RWPE2 (cell line): ENCODE data around the gene KLHL33.

ENCODE experiments used
- ATAC-seq: fragments of 200-7000 bp; cut with Tn5 transposase; 3 replicates; pipeline ENCODE4 v1.9.1; 2021; ENCODE audit warnings: low read depth
- DNase-seq: peaks from one replicate; pipeline ENCODE4 v3.0.0-alpha.2; 2020; ENCODE audit warnings: low spot score
- H3K27ac ChIP-seq: fragments of 450-650 bp; 2 replicates; pipeline ENCODE4 v1.5.1; 2017; ENCODE audit warnings: mild to moderate bottlenecking; ENCODE audit not compliant: poor library complexity, severe bottlenecking
- H3K27me3 ChIP-seq: fragments of 250-450 bp; sonication (Bioruptor Pico); 2 replicates; pipeline ENCODE4 v1.5.1; 2021; ENCODE audit warnings: mild to moderate bottlenecking, moderate library complexity; ENCODE audit not compliant: insufficient read depth, poor library complexity, severe bottlenecking
- H3K36me3 ChIP-seq: fragments of 250-450 bp; sonication (Bioruptor Pico); 2 replicates; pipeline ENCODE4 v1.5.1; 2020; ENCODE audit warnings: low read depth, mild to moderate bottlenecking, moderate library complexity
- H3K4me1 ChIP-seq: fragments of 250-450 bp; sonication (Bioruptor Pico); 2 replicates; pipeline ENCODE4 v1.5.1; 2021; ENCODE audit warnings: mild to moderate bottlenecking, moderate library complexity; ENCODE audit not compliant: insufficient read depth, poor library complexity, severe bottlenecking
- H3K4me3 ChIP-seq: fragments of 250-450 bp; sonication (Bioruptor Pico); 2 replicates; pipeline ENCODE4 v1.5.1; 2021; ENCODE audit warnings: mild to moderate bottlenecking, moderate library complexity; ENCODE audit not compliant: severe bottlenecking
- H3K9me3 ChIP-seq: fragments of 250-450 bp; sonication (Bioruptor Pico); 2 replicates; pipeline ENCODE4 v1.5.1; 2021; ENCODE audit warnings: mild to moderate bottlenecking, moderate library complexity; ENCODE audit not compliant: severe bottlenecking
- TF ChIP-seq, protein P1 (sequence below): fragments of 450-650 bp; IDR thresholded peaks from one replicate; pipeline ENCODE4 v1.5.1; 2017; ENCODE audit warnings: mild to moderate bottlenecking, moderate library complexity; ENCODE audit not compliant: poor library complexity, severe bottlenecking

Gene KLHL33, protein sequence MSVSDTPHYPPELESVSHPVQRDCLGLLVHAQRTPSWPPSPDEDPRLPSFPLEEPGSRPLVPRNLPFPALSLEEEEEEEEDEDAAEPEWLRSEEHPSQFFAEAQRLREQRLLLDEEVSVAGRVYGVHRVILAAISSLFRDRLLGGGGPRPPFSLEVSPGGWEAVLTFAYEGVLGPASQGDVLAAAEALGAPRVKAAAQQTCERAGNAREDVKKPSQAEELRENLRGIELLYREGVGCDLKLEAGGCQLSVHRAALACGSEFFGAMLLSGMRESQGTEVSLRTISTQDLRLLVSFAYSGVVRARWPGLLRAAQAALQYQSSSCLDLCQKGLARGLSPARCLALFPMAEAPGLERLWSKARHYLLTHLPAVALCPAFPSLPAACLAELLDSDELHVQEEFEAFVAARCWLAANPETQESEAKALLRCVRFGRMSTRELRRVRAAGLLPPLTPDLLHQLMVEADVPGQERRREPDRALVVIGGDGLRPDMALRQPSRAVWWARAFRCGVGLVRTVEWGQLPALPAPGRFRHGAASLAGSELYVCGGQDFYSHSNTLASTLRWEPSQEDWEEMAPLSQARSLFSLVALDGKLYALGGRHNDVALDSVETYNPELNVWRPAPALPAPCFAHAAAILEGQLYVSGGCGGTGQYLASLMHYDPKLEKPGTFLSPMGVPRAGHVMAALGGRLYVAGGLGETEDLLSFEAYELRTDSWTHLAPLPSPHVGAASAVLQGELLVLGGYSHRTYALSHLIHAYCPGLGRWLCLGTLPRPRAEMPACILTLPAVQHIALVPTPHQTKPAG

DNA sequence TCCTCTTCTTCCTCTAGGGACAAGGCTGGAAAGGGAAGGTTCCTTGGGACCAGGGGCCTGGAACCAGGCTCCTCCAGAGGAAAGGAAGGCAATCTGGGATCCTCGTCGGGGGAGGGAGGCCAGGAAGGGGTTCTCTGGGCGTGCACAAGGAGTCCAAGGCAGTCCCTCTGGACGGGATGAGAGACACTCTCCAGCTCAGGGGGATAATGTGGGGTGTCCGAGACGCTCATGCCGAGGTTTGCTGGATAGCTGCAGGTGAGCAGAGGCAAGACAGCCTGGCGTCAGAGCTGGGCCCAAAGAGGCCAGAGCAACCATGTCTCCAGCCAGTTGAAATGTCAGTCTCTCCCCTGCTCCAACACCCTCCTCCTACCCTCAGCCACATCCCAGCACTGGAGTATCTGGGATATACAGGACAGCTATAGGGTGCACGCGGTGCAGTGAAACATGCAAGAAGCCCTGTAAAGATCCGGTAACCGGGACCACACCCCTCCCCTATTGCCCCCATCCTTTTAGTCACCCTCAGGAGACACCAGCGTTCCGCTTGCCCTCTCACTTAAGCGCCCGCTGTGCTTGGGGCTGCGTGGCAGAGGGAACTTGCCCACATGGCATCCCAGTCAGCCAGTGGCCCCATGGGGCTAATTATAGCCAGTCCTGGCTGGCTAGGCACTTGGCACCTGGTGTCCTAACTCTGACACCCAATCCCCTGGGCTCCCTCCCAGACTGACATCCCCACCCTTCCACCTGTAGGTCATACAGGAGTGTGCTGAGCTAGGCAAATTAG lies at the start of gene KLHL33:
TSS of gene KLHL33 (minus strand) at position 585 of the 781 bp plus-strand sequence. CDS start at position 230, 355 bp downstream.
- no peaks in the 10 kb centered on the region for H3K27me3 ChIP-seq
- no peak within 1 kb of the TSS for H3K27ac ChIP-seq
- TF ChIP-seq, protein P1, sequence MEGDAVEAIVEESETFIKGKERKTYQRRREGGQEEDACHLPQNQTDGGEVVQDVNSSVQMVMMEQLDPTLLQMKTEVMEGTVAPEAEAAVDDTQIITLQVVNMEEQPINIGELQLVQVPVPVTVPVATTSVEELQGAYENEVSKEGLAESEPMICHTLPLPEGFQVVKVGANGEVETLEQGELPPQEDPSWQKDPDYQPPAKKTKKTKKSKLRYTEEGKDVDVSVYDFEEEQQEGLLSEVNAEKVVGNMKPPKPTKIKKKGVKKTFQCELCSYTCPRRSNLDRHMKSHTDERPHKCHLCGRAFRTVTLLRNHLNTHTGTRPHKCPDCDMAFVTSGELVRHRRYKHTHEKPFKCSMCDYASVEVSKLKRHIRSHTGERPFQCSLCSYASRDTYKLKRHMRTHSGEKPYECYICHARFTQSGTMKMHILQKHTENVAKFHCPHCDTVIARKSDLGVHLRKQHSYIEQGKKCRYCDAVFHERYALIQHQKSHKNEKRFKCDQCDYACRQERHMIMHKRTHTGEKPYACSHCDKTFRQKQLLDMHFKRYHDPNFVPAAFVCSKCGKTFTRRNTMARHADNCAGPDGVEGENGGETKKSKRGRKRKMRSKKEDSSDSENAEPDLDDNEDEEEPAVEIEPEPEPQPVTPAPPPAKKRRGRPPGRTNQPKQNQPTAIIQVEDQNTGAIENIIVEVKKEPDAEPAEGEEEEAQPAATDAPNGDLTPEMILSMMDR, result no peak
- no peaks in the 10 kb centered on the region for H3K9me3 ChIP-seq
- ATAC-seq (no peak), DNase-seq (no peak)
- no peaks in the 10 kb centered on the region for H3K36me3 ChIP-seq
- no peak within 1 kb of the TSS for H3K4me3 ChIP-seq
- peaks cover 7% of the 10 kb centered on the region for H3K4me1 ChIP-seq

DNA sequence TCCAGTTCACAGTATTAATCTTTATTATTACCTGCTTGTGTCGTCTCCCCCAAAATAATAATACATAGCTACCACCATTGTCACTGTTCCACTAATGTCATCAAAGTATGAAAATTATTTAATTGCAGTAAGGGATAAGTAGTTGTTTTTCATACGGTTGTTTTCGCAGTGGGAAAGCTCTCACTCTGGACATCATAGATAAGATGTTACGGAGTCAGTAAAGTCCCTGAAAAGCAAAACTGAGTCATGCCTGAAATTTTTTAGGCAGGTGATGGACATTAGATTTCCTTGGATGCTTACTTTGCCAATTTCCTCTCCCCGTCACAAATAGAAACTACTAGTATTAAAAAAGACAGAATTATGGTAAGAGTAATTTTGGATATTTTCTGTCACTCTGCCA lies 46.4 kb upstream of the KLHL33 start:
- no peak for ATAC-seq
- Histone ChIP-seq H3K4me1 (no peaks in the 10 kb centered on the region), H3K27me3 (no peaks in the 10 kb centered on the region), H3K36me3 (peaks cover 14% of the 10 kb centered on the region), H3K27ac (no peak overlapping the region), H3K4me3 (no peak overlapping the region), H3K9me3 (no peaks in the 10 kb centered on the region)
- DNase-seq, result no peak
- TF ChIP-seq, protein P1, result no peak

DNA sequence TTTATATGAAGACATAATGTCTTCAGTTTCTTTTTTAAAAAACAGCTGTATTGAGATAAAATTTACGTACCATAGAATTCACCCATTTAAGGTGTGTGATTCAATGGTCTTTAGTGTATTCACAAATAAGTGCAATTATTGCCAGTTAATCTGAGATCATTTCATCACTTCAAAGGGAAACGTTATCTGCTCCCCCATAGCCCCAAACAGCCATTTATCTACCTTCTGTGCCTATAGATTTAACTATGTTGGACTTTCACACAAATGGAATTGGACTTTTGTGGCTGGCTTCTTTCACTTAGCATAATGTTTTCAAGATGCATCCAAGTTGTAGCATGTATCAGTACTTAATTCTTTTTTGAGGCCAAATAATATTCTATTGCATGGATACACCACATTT lies 42.9 kb upstream of the KLHL33 start:
- TF ChIP-seq, protein P1, result no peak
- no peak for ATAC-seq
- peaks cover 49% of the 10 kb centered on the region for H3K36me3 ChIP-seq
- no peaks in the 10 kb centered on the region for H3K4me1 ChIP-seq
- no peaks in the 10 kb centered on the region for H3K27me3 ChIP-seq
- H3K4me3 ChIP-seq, result no peak overlapping the region
- no peak for DNase-seq
- no peaks in the 10 kb centered on the region for H3K9me3 ChIP-seq
- H3K27ac ChIP-seq, result no peak overlapping the region

DNA sequence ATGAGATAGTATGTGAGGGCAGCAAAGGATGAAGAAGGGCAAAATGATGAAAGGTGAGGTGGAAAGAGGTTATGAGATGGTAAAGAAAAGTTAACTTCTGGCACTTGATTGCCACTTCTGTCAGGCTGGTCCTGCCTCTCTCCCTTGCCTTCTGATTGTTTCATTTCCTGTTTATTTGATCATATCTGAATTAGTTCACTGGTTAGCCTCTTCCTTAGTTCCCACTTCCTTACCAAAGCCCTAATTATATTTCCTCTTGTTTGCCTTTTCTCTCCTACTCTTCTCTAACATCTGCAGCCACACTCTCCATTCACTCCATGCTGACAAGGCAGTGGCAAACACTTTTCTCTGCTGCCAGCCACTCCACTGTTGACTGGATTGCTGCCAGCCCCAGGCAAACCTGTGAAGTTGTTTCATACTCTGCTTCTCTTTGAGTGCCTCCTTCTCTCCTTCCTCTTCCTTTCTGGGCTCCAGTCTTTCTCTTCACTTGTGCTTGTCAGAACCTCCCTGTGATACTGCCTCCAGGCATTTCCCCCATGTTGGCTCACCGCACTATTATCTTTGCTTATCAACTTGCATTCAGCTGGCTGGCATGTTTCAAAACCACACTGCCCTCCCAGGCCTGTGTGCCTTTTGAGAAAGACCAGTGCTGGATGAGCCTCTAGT lies 41.4 kb upstream of the KLHL33 start:
- peaks cover 65% of the 10 kb centered on the region for H3K36me3 ChIP-seq
- no peak overlapping the region for H3K27ac ChIP-seq
- ATAC-seq (no peak), DNase-seq (no peak)
- TF ChIP-seq, protein P1, result no peak
- H3K9me3 ChIP-seq, result no peaks in the 10 kb centered on the region
- H3K4me1 ChIP-seq, result no peaks in the 10 kb centered on the region
- H3K4me3 ChIP-seq, result no peak overlapping the region
- no peaks in the 10 kb centered on the region for H3K27me3 ChIP-seq
